ENCODE data around the gene ZDHHC5.
A peak's percentile ranks its signal among the peaks of the same experiment; 100 is the strongest.
"Not testable (repeated sequence)": the region's sequence is repeated elsewhere in the genome, so short reads cannot be mapped to it uniquely, and the experiment has no call there.

ZDHHC5 gene

DNA sequence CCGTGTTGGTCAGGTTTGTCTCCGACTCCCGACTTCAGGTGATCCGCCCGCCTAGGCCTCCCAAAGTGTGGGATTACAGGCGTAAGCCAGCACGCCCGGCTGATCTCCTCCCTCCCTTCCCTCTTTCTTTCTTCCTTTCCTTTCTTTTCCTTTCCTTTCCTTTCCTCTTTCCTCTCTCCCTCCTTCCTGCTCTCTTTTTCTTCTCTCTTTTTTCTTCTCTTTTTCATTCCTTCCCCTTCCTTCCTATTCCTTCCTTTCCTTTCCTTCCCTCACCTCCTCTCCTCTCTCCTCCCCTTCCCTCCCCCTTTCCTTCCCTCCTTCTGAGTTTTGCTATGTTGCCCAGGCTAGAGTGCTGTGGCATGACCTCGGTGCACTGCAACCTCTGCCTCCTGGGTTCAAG, 3.9 kb upstream of the ZDHHC5 start:
- H3K27me3 ChIP-seq (ENCODE audit: control insufficient read depth in 2 of 2, insufficient read depth in 2 of 2, low read length in 2 of 2): no peaks in the 10 kb centered on the region
- no peak overlapping the region for H3K27ac ChIP-seq (ENCODE audit: low read depth in 2 of 2, low read length in 2 of 2)
- H3K36me3 ChIP-seq (ENCODE audit: control insufficient read depth in 2 of 2, insufficient read depth in 2 of 2, low read length in 2 of 2): peaks cover 25 to 30% of the 10 kb centered on the region in 2 donors
- H3K4me1 ChIP-seq (ENCODE audit: control insufficient read depth in 2 of 2, insufficient read depth in 2 of 2, low read length in 2 of 2): peaks cover 6 to 7% of the 10 kb centered on the region in 2 donors
- no peak overlapping the region for H3K4me3 ChIP-seq (ENCODE audit: low read length in 2 of 2)
- no peaks in the 10 kb centered on the region for H3K9me3 ChIP-seq (ENCODE audit: control insufficient read depth in 2 of 2, low read length in 2 of 2)
- H3K9ac ChIP-seq (ENCODE audit: low read depth in 1 of 2, low read length in 2 of 2): no peak overlapping the region

- Histone ChIP-seq H3K4me1 (ENCODE audit: control insufficient read depth in 2 of 2, insufficient read depth in 2 of 2, low read length in 2 of 2) (peaks cover 14 to 21% of the 10 kb centered on the region in 2 donors), H3K4me3 (ENCODE audit: low read length in 2 of 2) (peak overlapping the region; percentile 85 to 99), H3K27ac (ENCODE audit: low read depth in 2 of 2, low read length in 2 of 2) (peak overlapping the region; percentile 99), H3K9me3 (ENCODE audit: control insufficient read depth in 2 of 2, low read length in 2 of 2) (no peaks in the 10 kb centered on the region), H3K9ac (ENCODE audit: low read depth in 1 of 2, low read length in 2 of 2) (peak overlapping the region; percentile 98 to 99), H3K36me3 (ENCODE audit: control insufficient read depth in 2 of 2, insufficient read depth in 2 of 2, low read length in 2 of 2) (peaks cover 12 to 16% of the 10 kb centered on the region in 2 donors), H3K27me3 (ENCODE audit: control insufficient read depth in 2 of 2, insufficient read depth in 2 of 2, low read length in 2 of 2) (no peaks in the 10 kb centered on the region)
Observed at GRCh38 chr11:57667117-57667735, 688 bp upstream of the ZDHHC5 start.

GRCh38 chr11:57668434-57668782, 494 bp downstream of the ZDHHC5 start:
- Histone ChIP-seq H3K27ac (ENCODE audit: low read depth in 2 of 2, low read length in 2 of 2) (peak overlapping the region; percentile 99), H3K9ac (ENCODE audit: low read depth in 1 of 2, low read length in 2 of 2) (peak overlapping the region; percentile 98 to 99), H3K4me1 (ENCODE audit: control insufficient read depth in 2 of 2, insufficient read depth in 2 of 2, low read length in 2 of 2) (peaks cover 14 to 21% of the 10 kb centered on the region in 2 donors), H3K9me3 (ENCODE audit: control insufficient read depth in 2 of 2, low read length in 2 of 2) (no peaks in the 10 kb centered on the region), H3K36me3 (ENCODE audit: control insufficient read depth in 2 of 2, insufficient read depth in 2 of 2, low read length in 2 of 2) (peaks cover 13 to 24% of the 10 kb centered on the region in 2 donors), H3K4me3 (ENCODE audit: low read length in 2 of 2) (peak overlapping the region; percentile 85 to 99), H3K27me3 (ENCODE audit: control insufficient read depth in 2 of 2, insufficient read depth in 2 of 2, low read length in 2 of 2) (no peaks in the 10 kb centered on the region)

DNA sequence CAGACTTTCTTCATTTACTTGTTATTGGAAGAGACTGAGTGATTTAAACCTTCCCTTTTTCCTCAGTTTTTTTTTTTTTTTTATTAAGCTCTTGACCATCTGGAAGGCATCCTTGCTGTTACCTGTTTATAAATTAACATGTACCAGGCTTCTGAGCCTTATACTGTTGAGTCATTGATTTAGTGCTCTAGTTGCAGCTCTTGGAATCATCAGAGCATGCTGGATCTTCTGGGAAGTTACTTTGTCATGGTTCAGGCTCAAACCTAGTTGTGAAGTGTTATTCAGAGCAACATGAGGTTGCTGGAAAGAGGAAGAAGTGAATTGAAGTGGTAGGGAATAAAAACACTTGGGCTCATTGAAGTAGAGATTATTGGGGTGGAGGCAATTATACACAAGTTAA, 6.3 kb downstream of the ZDHHC5 start:
- Histone ChIP-seq H3K27ac (ENCODE audit: low read depth in 2 of 2, low read length in 2 of 2) (no peak overlapping the region), H3K4me3 (ENCODE audit: low read length in 2 of 2) (no peak overlapping the region), H3K4me1 (ENCODE audit: control insufficient read depth in 2 of 2, insufficient read depth in 2 of 2, low read length in 2 of 2) (peaks cover 4 to 13% of the 10 kb centered on the region in 2 donors), H3K9ac (ENCODE audit: low read depth in 1 of 2, low read length in 2 of 2) (no peak overlapping the region), H3K9me3 (ENCODE audit: control insufficient read depth in 2 of 2, low read length in 2 of 2) (no peaks in the 10 kb centered on the region), H3K27me3 (ENCODE audit: control insufficient read depth in 2 of 2, insufficient read depth in 2 of 2, low read length in 2 of 2) (no peaks in the 10 kb centered on the region), H3K36me3 (ENCODE audit: control insufficient read depth in 2 of 2, insufficient read depth in 2 of 2, low read length in 2 of 2) (peaks cover 42 to 55% of the 10 kb centered on the region in 2 donors)

DNA sequence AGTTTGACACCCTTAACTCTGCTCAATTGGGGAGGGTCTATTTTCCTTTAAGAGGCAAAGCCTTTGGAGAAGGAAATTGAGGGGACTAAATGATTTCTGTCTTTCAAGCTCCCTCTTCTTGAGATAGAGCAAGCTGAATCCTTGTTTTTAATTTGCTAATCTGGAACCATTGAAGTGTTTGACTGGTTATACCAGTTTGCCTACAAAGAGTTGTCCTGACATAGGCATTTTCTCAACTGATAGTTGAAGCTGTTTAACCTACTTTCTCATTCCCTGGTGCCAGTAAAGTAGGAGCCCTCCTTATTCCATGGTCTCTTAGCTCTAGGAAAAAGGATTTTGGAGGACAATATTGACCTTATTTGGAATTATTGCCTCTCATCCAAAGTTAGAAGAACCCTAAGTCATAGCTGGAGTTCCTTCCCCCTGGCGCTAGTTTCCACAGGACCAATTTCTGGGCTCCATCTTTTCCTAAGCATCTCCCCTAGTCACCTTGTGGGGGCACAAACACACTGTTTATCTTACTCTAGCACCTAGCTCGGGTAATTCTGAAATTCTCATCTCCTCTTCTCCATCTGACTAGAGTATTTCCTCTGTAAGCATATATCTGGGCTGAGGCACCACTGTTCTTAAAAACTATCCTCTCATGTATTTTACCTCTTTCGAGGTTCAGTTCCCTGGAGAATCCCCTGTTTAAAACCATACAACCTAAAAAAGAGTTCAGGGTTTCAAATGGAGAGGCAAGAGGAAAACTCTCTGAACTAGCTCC, 7.4 kb downstream of the ZDHHC5 start:
- H3K36me3 ChIP-seq (ENCODE audit: control insufficient read depth in 2 of 2, insufficient read depth in 2 of 2, low read length in 2 of 2): peaks cover 45 to 62% of the 10 kb centered on the region in 2 donors
- no peak overlapping the region for H3K9ac ChIP-seq (ENCODE audit: low read depth in 1 of 2, low read length in 2 of 2)
- H3K27me3 ChIP-seq (ENCODE audit: control insufficient read depth in 2 of 2, insufficient read depth in 2 of 2, low read length in 2 of 2): no peaks in the 10 kb centered on the region
- no peak overlapping the region for H3K4me3 ChIP-seq (ENCODE audit: low read length in 2 of 2)
- H3K27ac ChIP-seq (ENCODE audit: low read depth in 2 of 2, low read length in 2 of 2): no peak overlapping the region
- no peaks in the 10 kb centered on the region for H3K9me3 ChIP-seq (ENCODE audit: control insufficient read depth in 2 of 2, low read length in 2 of 2)
- H3K4me1 ChIP-seq (ENCODE audit: control insufficient read depth in 2 of 2, insufficient read depth in 2 of 2, low read length in 2 of 2): peaks cover 2 to 3% of the 10 kb centered on the region in 2 donors

DNA sequence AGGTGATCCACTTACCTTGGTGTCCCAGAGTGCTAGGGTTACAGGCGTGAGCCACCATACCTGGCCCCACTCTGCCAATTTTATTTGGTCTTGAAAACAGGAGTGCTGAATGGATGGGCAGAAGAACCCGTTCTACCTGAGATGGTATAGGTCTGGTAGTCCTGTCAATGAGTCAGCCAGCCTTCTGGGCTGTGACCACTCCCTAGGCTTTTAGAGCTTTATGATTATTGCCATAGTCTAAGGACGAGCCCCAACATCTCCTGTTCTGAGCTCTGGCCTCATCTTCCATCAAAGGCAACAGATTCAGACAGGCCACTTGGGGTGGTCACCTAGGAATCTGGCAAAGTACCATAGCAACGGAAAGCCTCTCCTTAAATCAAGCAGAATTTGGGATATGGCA, 11.5 kb downstream of the ZDHHC5 start:
- no peak overlapping the region for H3K27ac ChIP-seq (ENCODE audit: low read depth in 2 of 2, low read length in 2 of 2)

GRCh38 chr11:57680552-57680874, 12.6 kb downstream of the ZDHHC5 start:
- Histone ChIP-seq H3K4me1 (ENCODE audit: control insufficient read depth in 2 of 2, insufficient read depth in 2 of 2, low read length in 2 of 2) (peaks cover 0 to 3% of the 10 kb centered on the region in 2 donors), H3K4me3 (ENCODE audit: low read length in 2 of 2) (no peak overlapping the region), H3K27me3 (ENCODE audit: control insufficient read depth in 2 of 2, insufficient read depth in 2 of 2, low read length in 2 of 2) (no peaks in the 10 kb centered on the region), H3K9me3 (ENCODE audit: control insufficient read depth in 2 of 2, low read length in 2 of 2) (no peaks in the 10 kb centered on the region), H3K27ac (ENCODE audit: low read depth in 2 of 2, low read length in 2 of 2) (no peak overlapping the region), H3K9ac (ENCODE audit: low read depth in 1 of 2, low read length in 2 of 2) (no peak overlapping the region), H3K36me3 (ENCODE audit: control insufficient read depth in 2 of 2, insufficient read depth in 2 of 2, low read length in 2 of 2) (peaks cover 53 to 59% of the 10 kb centered on the region in 2 donors)

More for the DNA sequence above, 11.5 kb downstream of the ZDHHC5 start:
- Histone ChIP-seq H3K9me3 (ENCODE audit: control insufficient read depth in 2 of 2, low read length in 2 of 2) (no peaks in the 10 kb centered on the region), H3K9ac (ENCODE audit: low read depth in 1 of 2, low read length in 2 of 2) (no peak overlapping the region), H3K4me1 (ENCODE audit: control insufficient read depth in 2 of 2, insufficient read depth in 2 of 2, low read length in 2 of 2) (peaks cover 0 to 3% of the 10 kb centered on the region in 2 donors), H3K4me3 (ENCODE audit: low read length in 2 of 2) (no peak overlapping the region), H3K27me3 (ENCODE audit: control insufficient read depth in 2 of 2, insufficient read depth in 2 of 2, low read length in 2 of 2) (no peaks in the 10 kb centered on the region), H3K36me3 (ENCODE audit: control insufficient read depth in 2 of 2, insufficient read depth in 2 of 2, low read length in 2 of 2) (peaks cover 50 to 57% of the 10 kb centered on the region in 2 donors)

DNA sequence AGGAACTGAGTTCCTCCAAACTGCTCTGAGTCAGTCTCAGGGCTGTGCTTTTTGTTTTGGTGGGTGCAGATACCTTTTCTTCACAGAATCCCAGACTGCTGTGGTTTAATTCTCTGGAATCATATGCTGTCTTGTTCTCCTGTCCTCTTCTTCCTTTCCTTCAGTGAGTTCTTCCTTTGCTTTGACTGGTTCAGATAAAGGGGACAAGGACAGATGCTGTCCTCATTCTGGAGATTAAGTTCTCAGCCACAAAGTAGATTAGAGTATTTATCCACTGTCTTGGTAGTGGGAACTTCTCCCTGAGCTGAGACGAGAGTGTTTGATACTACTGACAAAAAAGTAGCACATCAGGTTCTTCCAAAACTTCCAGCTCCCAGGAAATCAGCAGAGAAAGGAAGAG, 13.3 kb downstream of the ZDHHC5 start:
- Histone ChIP-seq H3K4me3 (ENCODE audit: low read length in 2 of 2) (no peak overlapping the region), H3K9ac (ENCODE audit: low read depth in 1 of 2, low read length in 2 of 2) (no peak overlapping the region), H3K4me1 (ENCODE audit: control insufficient read depth in 2 of 2, insufficient read depth in 2 of 2, low read length in 2 of 2) (peaks cover 0 to 3% of the 10 kb centered on the region in 2 donors), H3K36me3 (ENCODE audit: control insufficient read depth in 2 of 2, insufficient read depth in 2 of 2, low read length in 2 of 2) (peaks cover 50 to 59% of the 10 kb centered on the region in 2 donors), H3K9me3 (ENCODE audit: control insufficient read depth in 2 of 2, low read length in 2 of 2) (no peaks in the 10 kb centered on the region), H3K27me3 (ENCODE audit: control insufficient read depth in 2 of 2, insufficient read depth in 2 of 2, low read length in 2 of 2) (no peaks in the 10 kb centered on the region), H3K27ac (ENCODE audit: low read depth in 2 of 2, low read length in 2 of 2) (no peak overlapping the region)

DNA sequence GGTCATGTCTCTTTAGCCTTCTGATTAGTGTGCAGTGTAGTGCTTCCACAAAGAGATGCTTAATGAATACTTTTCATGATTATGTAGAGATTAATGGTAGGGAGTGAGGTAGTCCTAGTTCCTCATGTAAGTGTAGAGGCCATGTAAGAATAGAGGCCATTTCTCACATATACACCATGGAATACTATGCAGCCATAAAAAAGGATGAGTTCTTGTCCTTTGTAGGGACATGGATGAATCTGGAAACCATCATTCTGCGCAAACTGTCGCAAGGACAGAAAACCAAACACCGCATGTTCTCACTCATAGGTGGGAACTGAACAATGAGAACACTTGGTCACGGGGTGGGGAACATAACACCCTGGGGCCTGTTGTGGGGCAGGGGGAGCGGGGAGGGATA, 22.6 kb downstream of the ZDHHC5 start:
- H3K27ac ChIP-seq (ENCODE audit: low read depth in 2 of 2, low read length in 2 of 2); H3K9ac ChIP-seq (ENCODE audit: low read depth in 1 of 2, low read length in 2 of 2); H3K4me1 ChIP-seq (ENCODE audit: control insufficient read depth in 2 of 2, insufficient read depth in 2 of 2, low read length in 2 of 2); H3K9me3 ChIP-seq (ENCODE audit: control insufficient read depth in 2 of 2, low read length in 2 of 2); H3K4me3 ChIP-seq (ENCODE audit: low read length in 2 of 2); H3K27me3 ChIP-seq (ENCODE audit: control insufficient read depth in 2 of 2, insufficient read depth in 2 of 2, low read length in 2 of 2): not testable (repeated sequence)
- H3K36me3 ChIP-seq (ENCODE audit: control insufficient read depth in 2 of 2, insufficient read depth in 2 of 2, low read length in 2 of 2): peaks cover 70 to 74% of the 10 kb centered on the region in 2 donors

GRCh38 chr11:57698843-57699365, 31.0 kb downstream of the ZDHHC5 start:
- no peak overlapping the region for H3K9ac ChIP-seq (ENCODE audit: low read depth in 1 of 2, low read length in 2 of 2)
- H3K27me3 ChIP-seq (ENCODE audit: control insufficient read depth in 2 of 2, insufficient read depth in 2 of 2, low read length in 2 of 2): no peaks in the 10 kb centered on the region
- no peaks in the 10 kb centered on the region for H3K4me1 ChIP-seq (ENCODE audit: control insufficient read depth in 2 of 2, insufficient read depth in 2 of 2, low read length in 2 of 2)
- no peaks in the 10 kb centered on the region for H3K9me3 ChIP-seq (ENCODE audit: control insufficient read depth in 2 of 2, low read length in 2 of 2)
- H3K4me3 ChIP-seq (ENCODE audit: low read length in 2 of 2): no peak overlapping the region
- no peak overlapping the region for H3K27ac ChIP-seq (ENCODE audit: low read depth in 2 of 2, low read length in 2 of 2)
- H3K36me3 ChIP-seq (ENCODE audit: control insufficient read depth in 2 of 2, insufficient read depth in 2 of 2, low read length in 2 of 2): peaks cover 62 to 66% of the 10 kb centered on the region in 2 donors

All from mucosa of rectum (tissue), 2 donors.